NCI-H1105 (cell line): Measurements from ENCODE around the gene RAPSN.

Source experiments
- DNase-seq: peaks from one replicate; lab custom pipeline; 2025; lab: John Stamatoyannopoulos, UW

RAPSN gene

GRCh38 chr11:47466201-47466600 is 17.3 kb upstream of the RAPSN start:
- DNase-seq: no peak

GRCh38 chr11:47464483-47464882 is 15.5 kb upstream of the RAPSN start:
- DNase-seq: no peak

DNA sequence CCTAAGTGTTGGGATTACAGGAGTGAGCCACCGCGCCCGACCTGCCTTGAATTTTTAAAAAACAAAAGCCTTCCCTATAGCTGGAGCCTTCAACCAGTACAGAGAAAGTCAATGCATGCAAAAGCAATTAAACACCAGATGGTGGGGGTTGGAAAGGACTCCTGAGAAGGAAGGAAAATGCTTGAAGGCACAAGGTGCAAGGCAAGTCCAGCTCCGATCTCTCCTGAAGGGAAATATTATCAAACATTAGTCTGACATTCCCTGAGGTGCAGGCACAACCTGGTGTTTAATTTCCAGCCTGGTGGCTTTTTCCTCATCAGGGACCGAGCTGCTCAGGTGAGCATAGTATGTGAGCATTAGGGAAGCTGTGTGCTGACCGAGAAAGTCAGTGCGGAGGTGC is 12.9 kb upstream of the RAPSN start:
- DNase-seq: no peak

DNA sequence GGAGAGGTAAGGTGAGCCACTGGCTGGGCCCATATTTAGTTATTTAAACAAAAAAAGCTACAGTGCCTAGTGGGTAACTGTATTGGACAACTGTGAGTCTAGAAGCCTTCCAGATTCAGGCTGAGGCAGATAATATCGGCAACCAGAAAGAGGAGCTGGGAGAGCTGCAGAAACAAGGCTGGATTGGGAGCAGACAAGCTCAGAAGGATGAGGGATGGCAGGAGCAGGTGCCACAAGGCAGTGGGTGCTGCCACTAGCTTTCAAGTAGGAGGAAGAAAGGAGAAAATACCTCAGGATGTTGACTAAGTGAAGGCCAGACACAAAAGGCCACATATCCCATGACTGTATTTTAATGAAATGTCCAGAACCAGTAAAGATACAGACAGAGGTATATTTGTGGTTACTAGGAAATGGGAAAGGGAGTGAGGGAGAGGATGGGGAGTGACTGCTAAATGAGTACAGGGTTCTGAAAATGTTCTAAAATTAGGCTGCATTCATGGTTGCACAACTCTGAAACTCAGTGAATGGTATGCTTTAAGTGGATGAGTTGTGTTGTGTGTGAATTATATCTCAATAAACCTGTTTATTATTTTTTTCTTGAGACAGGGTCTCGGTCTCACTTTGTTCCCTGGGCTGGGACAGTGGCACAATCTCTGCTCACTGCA is 11.8 kb upstream of the RAPSN start:
- no peak for DNase-seq

GRCh38 chr11:47454258-47454671 is 5.3 kb upstream of the RAPSN start:
- DNase-seq: peak; percentile 54

DNA sequence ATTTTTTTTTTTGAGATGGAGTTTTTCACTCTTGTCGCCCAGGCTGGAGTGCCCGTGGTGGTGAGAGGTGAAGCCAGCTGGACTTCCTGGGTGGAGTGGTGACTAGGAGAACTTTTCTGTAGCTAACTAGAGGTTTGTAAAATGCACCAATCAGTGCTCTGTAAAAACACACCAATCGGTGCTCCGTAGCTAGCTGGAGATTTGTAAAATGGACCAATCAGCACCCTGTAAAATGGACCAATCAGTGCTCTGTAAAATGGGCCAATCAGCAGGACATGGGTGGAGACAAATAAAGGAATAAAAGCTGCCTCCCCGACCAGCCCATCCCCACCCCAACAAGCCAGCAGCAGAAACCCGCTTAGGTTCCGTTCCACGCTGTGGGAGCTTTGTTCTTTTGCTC is 4.4 kb upstream of the RAPSN start:
- no peak for DNase-seq

GRCh38 chr11:47451990-47452389 is 3.1 kb upstream of the RAPSN start:
- DNase-seq: no peak

GRCh38 chr11:47451436-47451835 is 2.5 kb upstream of the RAPSN start:
- no peak for DNase-seq

- DNase-seq: no peak
Observed at GRCh38 chr11:47449541-47449940, 605 bp upstream of the RAPSN start.

GRCh38 chr11:47447906-47448305 is 1.0 kb downstream of the RAPSN start:
- DNase-seq: no peak

DNA sequence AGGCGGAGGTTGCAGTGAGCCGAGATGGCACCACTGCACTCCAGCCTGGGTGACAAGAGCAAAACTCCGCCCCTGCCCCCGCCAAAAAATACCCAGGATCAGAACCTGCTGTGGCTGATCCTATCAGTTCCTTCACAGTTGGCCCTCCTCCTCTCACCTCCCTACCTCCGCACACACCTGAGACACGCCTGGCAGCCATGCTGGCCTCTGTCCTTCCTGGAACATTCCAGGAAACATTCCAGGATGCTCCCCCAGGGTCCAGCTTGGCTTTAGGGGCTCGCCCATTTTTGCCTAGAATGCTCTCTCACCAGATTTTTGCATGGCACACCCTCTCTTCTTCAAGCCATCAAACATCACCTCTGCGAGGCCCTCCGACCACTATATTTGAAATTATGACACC is 2.1 kb downstream of the RAPSN start:
- no peak for DNase-seq

- no peak for DNase-seq
Observed at GRCh38 chr11:47445840-47446239, 3.1 kb downstream of the RAPSN start.

DNA sequence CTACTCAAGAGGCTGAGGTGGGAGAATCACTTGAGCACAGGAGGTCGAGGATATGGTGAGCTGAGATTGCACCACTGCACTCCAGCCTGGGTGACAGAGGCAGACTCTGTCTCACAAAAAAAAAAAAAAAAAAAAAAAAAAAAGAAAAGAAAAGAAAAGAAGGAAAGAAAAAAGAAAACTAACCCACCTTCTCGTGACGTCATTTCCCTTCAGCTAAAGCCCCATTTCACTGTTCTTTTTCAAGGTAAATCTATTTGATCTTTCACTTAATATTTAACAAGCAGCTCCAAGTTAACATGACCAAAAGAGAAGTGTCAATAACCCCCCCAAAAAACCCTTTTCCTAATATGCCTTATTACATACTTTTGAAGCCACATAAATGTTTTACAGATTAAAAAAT is 5.1 kb downstream of the RAPSN start:
- no peak for DNase-seq

GRCh38 chr11:47443028-47443700 is 5.8 kb downstream of the RAPSN start:
- no peak for DNase-seq

DNA sequence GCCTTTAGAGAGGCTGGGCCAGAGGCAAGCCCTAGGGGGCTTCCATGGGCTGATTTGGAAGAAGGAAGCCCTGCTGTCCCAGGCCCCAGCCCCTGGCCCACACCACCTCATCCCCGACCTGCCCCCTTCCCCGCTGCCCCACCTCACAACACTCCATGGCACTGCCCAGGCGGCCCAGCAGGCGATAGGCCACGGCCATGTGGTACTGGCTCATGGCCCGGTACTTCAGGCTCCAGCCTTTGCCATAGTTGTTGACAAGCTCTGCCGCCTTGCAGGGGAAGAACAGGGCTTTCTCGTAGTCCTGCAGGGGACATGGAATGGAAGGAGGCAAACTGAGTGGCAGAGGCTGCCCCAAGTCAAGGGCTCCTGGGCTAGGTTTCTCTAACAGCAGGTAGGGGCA is 6.4 kb downstream of the RAPSN start:
- DNase-seq: no peak

DNA sequence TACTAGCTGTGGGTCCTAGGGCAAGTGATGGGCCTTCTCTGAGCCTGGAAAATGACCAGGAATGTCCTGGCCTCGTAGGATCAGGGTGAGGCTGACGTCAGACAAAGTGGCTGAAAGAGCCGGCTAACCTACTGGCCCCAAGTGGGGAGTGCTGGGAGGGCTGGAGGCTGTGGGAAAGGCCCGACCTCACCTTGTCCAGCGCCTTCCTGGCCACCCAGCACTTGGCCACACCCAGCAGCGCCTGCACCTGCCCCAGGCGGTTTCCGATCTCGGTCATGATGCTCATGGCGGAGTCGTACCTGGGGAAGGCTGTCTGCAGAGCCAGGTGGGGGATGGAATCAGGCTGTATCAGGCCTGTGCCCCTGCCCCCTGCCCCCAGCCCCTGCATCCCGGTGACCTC is 7.5 kb downstream of the RAPSN start:
- DNase-seq: no peak

GRCh38 chr11:47440054-47440476 is 8.9 kb downstream of the RAPSN start:
- no peak for DNase-seq

DNA sequence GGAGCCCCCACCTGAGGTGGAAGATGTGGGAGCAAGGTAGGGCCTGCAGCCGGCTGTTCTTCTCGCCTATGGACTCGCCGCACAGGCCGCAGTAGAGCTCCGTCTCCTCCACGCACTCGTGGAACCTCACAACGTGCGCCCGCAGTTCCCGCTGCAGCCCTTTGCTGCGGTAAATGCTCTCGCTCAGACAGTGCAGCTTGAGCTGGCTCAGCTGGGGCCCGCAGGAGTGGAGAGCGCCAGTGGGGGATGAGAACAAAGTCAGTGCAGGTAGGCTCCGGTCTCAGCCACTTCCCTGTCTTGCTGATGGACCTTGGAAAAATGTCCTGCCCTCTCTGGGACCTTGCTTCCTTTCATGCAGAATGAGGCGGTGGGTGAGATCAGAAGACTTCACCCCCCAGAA is 10.2 kb downstream of the RAPSN start:
- DNase-seq: no peak

GRCh38 chr11:47437746-47438418 is 11.1 kb downstream of the RAPSN start:
- no peak for DNase-seq

- no peak for DNase-seq
Observed at GRCh38 chr11:47437218-47437745, 11.7 kb downstream of the RAPSN start.

DNA sequence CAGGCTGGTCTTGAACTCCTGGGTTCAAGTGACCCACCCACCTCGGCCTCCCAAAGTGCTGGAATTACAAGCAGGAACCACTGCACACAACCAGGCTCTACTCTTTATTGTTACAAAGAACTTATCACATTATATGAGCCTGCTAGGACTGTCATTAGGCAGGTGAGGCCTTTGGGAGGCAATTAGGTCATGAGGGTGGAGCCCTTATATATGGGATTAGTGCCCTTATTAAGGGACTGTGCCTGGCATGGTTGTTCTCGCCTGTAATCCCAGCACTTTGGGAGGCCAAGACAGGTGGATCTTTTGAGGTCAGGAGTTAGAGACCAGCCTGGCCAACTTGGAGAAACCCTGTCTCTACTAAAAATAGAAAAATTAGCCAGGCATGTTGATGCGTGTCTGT is 12.2 kb downstream of the RAPSN start:
- no peak for DNase-seq

DNA sequence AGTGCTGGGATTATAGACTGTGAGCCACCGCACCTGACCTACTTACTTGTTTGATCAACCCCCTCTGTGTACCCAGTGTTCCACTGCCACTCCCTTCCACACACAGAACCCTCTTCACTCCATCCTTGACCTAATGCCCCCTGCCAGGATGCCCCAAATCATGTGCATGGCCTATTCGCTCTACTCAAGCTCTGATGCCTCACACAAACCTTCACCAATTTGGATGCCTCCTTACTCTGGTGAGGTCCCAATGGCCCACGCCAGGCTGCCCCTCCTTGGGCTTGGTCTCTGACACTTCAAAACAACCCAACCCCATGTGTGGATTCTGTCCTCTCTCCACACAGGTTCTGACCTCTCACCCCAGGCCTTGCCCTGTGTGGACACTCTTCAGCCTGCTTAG is 13.2 kb downstream of the RAPSN start:
- DNase-seq: no peak
